ENCODE results near the gene ZNF750.

ZNF750 gene

DNA sequence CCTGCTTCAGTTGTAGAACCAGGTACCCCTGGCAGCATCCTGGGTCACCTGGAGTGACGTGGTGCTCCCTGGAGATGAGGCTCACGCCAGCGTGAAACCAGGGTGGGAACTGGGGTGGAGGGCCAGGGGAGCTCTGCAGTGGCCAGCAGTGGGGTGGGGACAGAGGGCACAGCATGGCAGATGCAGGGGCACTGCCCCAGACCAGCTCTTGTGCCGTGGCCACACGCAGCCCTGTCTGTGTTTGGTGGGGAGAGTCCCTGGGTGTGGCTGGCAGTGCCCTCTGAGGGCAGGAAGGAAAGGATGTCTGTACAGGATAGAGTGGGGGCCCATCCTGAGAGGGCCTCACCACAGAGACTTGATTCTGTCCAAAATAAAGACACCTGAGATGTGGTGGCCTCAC is 24.5 kb downstream of the ZNF750 start:
- in situ Hi-C loops (cut with HindIII; ENCODE audit: low sequenced_read_pairs) = no loop called here

DNA sequence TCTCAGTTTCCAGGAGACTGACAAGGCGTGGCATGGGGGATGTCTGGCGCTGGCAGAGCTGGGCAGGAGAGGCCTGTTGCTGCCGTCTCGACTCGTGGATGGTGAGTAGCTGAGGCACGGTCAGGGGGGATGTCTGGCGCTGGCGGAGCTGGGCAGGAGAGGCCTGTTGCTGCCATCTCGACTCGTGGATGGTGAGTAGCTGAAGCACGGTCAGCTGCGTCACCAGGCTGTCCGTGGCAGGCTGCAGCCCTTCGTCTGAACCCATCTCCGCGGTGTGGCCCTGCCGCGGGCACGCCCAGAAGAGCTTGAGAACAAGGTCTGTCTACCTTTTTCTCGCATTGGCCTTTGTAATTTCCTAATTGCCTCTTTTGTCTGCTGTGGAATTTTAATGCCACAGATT is 25.0 kb downstream of the ZNF750 start:
- in situ Hi-C loops (cut with HindIII; ENCODE audit: low sequenced_read_pairs) = no loop called here

DNA sequence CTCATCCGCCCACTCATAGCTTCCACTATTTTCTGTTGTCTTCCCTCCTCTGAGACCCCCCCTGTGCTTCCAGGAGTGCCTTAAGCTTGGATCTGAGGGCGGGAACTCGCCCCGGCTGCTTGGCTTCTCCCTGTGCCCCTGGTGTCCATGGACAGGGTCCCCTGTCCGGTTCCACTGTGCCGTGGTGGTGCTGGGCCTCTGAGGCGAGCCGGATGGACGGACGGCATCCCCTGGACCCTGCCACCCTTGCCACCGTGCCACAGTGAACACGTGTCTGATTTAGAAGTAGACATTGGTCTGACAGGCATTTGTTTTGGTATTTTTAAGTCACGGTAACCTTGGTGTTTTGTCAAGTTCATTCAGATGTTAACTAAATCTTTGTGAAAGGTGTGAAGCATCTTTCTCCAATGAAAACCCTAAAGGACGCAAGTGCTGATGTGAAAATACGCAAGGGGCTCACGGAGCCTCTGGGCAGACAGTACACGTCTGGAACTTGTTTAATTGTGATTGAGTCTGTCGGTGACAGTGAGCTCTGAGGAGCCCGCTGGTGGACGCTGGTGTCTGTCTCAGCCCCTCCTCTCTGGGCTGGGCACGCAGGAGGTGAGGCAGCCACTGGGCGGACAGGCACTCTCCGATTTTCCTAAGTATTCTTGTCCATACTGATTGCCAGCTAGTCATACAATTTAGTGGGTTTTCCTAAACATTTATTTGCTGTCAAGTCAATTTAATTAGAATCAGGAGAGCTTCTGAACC is 26.3 kb downstream of the ZNF750 start:
- in situ Hi-C loops (cut with HindIII; ENCODE audit: low sequenced_read_pairs) = no loop called here

DNA sequence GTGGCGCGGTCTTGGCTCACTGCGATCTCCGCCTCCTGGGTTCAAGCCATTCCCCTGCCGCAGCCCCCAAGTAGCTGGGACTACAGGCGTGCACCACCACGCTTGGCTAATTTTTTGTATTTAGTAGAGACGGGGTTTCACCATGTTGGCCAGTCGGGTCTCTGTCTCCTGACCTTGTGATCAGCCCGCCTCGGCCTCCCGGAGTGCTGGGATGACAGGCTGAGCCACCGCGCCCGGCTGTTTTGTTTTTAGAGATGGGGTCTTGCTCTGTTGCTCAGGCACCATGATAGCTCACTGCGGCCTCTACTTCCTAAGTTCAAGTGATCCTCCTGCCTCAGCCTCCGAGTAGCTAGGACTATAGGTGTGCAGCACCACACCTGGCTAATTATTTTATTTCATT is 27.2 kb downstream of the ZNF750 start:
- in situ Hi-C loops (cut with HindIII; ENCODE audit: low sequenced_read_pairs) = no loop called here

DNA sequence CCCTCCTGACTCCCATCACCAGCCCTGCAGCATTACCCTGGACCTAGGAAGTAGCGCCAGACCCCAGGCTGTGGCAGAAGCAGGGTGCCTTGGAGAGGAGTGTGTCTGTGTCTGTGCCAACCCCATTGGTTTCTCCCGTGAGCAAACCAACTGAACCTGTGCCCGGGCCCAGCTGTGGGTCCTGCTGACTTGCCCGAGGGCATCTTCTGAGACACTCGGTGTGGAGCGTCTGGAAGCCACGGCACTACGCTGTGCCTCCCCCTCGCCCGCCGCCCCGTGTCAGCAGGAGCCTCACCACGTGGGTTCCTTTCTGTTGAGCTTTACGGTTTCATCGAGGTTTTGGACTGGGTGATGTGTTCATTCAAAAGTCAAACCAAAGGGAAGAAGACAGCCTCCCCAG is 27.8 kb downstream of the ZNF750 start:
- in situ Hi-C loops (cut with HindIII; ENCODE audit: low sequenced_read_pairs) = no loop called here

DNA sequence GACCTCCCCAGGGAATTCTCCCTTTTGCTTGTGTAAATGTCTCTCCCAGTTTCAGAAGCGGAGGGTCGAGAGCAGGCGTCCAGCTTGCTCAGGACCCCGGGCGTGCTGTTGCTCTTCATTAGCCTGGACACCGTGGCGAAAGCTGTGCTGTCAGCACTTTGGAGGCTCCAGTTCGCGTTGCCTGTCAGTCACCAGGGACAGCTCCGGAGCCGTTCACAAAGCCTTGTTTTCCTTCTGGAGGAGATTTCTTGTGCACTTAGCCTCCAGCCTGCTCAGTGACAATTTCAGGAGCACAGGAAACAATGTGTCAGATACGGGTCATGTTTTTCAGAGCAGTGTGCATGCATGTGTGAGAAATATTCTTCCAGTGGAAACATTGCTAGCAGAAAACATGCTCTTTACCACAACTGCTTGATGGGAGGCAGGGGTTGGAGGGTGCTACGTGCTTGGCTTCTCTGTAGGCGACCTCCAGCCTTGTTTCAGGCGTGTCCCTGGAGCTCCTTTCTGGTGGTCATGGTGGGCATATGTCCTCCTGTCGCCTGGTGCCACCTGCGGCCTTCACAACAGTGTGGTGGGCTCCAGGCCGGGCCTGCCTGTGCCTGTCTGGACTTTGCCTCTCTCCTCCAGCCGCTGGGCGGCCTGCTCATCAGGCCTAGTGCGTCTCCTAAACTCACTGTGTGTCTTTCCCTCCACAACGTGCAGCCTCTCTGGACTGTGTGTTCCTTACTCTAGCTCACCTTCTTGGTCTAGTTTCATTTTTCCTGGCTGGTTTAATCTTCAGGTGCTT is 29.0 kb downstream of the ZNF750 start:
- in situ Hi-C loops (cut with HindIII; ENCODE audit: low sequenced_read_pairs) = no loop called here

DNA sequence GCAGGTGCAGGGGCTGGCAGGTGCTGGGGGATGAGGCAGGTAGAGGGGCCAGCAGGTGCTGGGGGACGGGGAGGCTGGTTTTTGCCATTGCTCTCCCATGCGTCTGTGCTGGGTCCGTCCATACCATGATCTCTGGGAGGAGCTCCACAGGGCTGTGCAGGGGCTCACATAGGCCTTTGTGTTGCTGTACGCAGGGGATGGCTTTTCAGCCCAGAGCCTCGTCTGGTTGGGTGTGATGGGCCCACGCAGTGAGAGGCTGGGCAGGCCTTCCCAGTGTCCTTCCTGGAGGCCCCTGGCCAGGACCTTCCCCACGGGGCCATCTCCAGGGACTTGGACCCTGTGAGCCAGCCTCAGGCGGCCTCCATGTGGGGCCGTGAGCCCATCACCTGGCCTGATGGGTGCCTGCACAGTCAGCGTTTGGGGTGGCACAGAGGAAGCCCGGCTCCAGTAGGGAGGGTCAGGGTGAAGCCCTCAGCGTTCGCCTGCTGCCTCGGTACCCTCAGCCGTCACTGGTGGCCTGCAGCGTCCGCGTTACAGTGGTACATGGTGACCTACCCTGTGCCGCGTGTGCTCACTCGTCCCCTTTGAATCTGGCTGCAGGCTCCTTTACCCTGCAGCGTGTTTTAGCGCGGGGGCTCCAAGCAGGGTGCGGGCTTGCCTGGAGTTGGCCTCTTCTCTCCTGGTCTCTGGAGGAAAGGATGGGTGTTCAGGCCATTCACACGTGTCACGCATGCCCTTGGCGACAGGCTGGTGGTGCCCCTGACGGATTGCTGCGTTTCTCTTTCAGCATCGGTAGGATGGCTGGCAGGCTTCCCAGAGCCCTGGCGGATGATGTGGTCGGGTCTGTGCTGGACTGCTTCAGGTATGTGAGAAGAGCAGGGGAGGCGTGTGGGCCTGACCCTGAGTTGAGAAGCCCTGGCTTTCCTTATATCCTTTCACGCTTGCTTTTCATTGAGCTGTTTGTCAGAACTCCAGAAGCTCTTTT is 30.6 kb downstream of the ZNF750 start:
- in situ Hi-C loops (cut with HindIII; ENCODE audit: low sequenced_read_pairs) = no loop called here

DNA sequence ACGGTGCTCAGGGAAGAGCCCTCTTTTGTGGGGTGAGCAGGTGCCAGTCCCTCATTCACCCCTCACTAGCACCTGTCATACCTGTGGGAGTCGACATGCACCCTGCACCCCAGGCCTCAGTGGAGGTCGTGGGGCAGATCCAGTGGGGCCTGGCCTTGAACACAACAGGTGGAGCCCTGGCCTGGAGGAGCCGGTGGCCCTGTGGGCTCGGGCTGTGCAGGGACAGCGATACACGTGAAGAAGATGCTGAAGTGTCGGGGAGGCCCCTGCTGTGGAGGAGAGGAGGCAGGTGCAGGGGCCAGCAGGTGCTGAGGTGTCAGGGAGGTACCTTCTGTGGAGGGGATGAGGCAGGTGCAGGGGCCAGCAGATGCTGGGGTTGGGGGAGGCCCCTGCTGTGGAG is 31.8 kb downstream of the ZNF750 start:
- in situ Hi-C loops (cut with HindIII; ENCODE audit: low sequenced_read_pairs) = no loop called here

DNA sequence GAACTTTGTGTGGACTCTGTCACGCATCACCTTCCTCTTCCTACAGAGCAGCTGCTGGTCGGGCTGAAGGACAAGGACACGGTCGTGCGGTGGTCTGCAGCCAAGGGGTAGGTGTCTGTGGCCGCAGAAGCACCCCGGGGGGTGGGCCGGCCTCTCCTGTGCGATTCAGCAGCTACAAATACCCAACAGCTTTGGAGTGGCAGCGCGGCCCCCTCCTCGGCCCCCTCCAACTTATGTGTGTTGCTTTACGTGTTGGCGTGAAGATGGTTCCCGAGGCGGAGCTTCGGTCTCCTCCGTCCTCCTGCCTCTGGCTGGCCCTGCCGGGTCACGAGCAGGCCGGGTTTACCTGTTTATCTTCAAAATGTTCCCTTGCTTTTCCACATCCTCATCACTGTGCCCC is 32.3 kb downstream of the ZNF750 start:
- in situ Hi-C loops (cut with HindIII; ENCODE audit: low sequenced_read_pairs) = no loop called here

DNA sequence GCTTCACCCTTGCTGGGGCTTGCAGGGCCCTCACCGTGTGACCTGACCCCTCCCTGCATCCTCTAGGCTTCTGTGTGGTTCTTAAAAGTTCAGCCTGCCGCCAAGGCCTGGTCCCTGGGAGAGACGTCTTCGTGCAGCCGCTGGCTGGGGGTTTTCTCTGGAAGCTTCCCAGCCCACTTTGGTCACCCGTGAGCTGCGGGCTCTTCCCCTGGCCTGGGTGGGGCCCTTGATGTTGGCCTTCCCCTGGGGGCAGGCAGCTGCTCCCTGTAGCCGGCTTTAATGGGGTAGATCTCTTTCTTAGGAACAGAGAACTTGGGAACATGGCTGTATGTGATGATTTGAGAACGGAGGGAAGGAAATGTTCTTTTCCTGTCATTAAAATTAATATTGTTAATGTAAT is 32.7 kb downstream of the ZNF750 start:
- in situ Hi-C loops (cut with HindIII; ENCODE audit: low sequenced_read_pairs) = no loop called here

DNA sequence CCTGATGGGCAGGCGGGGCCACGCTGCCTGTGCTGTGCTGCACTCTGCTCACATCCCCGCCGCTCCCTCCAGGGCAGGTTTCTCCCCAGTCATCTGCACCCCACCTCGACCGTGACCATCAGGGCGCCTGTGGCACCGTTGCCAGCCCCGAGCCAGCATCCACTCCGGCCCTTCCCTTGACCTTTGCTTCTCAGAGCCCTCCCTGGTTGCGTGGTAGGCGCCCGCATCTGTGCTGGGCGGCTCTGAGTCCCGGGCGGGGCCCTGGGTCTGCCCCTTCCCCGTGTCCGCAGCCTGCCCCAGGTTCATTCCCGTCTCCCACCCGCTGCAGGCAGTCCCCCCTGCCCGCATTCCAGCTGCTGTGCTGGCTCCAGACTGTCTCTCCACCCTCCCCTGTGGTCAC is 33.2 kb downstream of the ZNF750 start:
- in situ Hi-C loops (cut with HindIII; ENCODE audit: low sequenced_read_pairs) = no loop called here

DNA sequence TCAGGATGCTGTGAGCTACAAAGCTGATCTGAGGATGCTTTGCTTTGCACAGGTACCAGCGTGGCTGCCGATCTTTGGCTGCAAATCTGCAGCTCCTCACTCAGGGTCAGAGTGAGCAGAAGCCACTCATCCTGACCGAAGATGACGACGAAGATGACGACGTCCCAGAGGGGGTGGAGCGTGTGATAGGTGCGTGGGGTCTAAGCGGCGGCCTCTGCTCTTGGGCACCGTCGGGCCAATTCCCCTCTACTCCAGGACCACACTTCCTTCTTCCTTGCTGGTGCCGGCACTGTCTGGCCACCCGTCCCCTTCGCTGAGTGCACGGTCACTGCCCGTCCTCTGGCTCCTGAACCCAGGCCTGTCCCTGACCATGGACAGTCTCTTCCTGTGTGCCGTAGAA is 34.0 kb downstream of the ZNF750 start:
- in situ Hi-C loops (cut with HindIII; ENCODE audit: low sequenced_read_pairs) = no loop called here

DNA sequence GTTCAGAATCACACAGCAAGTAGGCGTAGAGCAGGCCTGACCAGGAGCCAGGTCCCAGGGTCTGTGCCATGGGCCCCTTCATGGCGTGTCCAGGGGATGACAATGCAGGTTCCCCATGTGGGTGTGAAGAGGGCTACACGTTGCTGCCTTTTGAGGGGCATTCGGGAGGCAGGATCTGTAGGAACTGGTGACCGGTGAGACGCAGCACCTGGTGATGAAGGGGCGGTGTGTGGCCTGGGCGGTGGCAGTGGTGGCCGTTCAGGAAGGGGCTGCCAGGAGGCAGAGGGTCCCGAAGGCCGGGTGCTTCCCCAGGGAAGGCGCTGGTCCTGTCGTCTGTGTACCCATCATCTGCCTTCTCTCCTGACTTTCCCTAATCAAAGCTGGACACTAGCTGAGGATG is 34.6 kb downstream of the ZNF750 start:
- in situ Hi-C loops (cut with HindIII; ENCODE audit: low sequenced_read_pairs) = no loop called here

DNA sequence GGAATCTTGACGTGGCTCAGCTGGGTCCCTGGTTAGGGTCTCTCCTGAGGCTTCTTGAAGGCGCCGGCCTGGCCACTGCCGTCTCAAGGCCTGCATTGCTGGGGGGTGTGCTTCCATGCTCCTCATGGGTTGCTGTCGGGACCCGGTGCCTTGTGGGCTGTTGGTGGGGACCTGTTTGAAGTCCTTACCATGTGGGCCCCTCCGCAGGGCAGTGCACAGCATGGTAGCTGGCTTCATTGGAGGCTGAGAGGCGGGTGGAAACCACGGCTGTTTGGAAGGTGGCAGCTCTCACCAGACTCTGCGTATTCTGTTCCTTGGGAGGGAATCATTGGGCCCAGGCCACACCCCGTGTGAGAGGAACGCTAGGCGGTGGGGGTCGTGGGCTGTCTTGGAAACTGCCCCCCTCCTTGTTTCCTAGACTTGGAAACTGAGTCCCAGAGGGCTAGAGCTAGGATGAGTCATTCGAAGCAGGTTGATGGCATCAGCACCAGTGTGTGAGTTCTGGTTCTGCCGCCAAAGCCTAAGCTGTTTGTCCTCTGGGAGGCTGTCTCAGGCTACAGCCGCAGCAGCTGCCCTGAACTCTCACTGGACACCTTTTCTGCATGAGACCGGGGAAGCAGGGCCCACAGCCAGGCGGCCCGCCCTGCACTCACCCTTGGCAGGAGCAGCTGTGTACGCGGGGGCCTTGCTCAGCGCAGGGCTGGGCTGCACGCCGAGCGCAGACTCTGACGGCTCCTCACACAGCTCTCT is 35.2 kb downstream of the ZNF750 start:
- in situ Hi-C loops (cut with HindIII; ENCODE audit: low sequenced_read_pairs) = no loop called here

DNA sequence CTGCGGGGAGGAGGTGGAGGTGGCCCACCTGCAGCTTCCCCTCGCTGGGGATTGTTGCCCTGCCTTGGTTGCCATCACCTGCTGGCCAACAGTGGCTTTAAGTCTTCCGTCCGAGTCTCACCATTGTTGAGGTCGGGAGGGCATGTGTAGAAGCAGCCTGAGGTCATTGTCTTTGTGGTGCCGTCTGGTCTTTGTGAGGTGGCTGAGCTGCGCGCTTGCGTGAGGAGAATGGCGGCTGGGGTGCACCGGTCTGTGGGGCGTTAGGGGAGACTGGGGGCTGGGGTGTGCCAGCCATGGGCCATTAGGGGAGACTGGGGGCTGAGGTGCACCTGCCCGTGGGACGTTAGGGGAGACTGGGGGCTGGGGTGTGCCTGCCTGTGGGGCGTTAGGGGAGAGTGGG is 36.2 kb downstream of the ZNF750 start:
- in situ Hi-C loops (cut with HindIII; ENCODE audit: low sequenced_read_pairs) = no loop called here

DNA sequence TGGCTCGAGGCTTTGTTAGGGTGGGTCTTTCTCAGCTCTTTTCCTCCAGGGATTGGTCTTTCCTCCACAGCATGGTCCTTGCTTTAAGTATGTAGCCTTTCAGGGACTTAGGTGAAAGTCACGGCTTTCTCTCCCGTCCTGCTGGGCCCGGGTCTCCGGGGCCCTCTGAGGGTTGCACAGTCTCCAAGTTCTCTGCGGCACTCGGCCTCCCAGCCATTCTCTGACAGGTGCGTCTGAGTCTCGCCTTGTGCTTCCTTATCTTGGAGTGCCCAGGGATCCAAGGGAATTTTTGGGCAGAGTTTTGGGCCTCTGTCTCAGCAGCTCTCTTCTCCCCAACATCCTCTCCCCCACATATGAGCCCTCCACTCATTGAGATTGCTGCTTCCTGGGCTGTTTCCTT is 36.6 kb downstream of the ZNF750 start:
- in situ Hi-C loops (cut with HindIII; ENCODE audit: low sequenced_read_pairs) = no loop called here

DNA sequence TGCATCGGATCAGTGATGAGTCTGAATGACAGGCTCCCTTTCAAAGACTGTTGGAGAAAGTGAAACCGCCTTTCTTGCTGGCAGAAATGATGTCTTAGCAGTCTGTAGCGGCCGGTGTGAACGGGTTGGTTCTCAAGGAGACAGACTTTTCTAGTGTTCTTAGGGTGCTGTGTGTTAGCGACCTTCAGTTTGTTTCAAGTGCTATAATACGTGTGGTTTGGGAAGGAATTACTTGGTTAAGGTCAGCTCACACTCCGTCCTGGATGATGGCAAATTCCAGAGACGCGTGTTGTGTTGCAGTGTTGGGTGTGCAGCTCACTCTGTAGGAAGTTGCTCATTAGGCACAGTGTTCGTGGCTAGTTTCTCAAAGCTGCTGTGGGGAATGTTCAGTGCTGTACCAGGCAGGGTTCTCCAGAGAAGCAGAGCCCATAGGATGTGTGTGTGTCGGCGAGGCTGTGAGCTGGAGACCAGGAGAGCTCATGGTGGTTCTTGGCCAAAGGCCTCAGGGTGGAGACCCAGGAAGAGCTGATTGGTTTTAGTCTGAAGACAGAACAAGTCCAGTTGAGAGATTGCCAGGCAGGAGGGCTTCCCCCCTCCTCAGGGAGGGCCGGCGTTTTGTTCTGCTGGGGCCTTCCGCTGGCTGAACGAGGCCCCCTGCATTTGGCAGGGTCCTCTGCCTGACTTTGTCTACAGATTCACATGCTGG is 37.6 kb downstream of the ZNF750 start:
- in situ Hi-C loops (cut with HindIII; ENCODE audit: low sequenced_read_pairs) = no loop called here

DNA sequence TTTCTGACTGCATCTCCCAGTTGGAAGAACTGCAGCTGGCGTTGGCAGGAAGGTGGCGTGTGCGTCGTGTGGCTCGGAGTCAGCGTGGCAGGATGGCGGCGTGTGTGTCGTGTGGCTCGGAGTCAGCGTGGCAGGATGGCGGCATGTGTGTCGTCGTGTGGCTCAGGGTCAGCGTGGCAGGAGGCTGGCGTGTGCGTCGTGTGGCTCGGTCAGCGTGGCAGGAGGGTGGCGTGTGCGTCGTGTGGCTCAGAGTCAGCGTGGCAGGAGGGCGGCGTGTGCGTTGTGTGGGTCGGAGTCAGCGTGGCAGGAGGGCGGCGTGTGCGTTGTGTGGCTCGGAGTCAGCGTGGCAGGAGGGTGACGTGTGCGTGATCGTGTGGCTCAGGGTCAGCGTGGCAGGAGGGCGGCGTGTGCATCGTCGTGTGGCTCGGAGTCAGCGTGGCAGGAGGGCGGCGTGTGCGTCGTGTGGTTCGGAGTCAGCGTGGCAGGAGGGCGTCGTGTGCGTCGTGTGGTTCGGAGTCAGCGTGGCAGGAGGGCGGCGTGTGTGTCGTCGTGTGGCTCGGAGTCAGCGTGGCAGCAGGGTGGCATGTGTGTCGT is 38.3 kb downstream of the ZNF750 start:
- in situ Hi-C loops (cut with HindIII; ENCODE audit: low sequenced_read_pairs) = no loop called here

DNA sequence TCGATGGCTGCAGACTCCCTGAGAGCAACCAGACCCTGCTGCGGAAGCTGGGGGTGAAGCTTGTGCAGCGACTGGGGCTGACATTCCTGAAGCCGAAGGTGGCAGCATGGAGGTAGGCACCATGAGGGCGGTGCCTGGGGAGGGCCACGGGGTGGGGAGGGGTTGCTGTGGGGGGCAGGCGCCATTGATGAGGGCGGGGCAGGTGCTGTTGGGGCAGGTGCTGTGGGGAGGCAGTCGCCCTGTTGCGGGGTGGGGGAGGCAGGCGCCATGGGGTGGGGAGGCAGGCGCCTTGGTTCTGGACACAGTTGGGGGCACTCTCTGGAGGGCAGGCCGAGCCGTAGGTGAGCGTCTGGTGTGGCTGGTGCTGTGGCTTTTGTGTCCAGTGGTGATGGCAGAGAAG is 38.9 kb downstream of the ZNF750 start:
- in situ Hi-C loops (cut with HindIII; ENCODE audit: low sequenced_read_pairs) = no loop called here

DNA sequence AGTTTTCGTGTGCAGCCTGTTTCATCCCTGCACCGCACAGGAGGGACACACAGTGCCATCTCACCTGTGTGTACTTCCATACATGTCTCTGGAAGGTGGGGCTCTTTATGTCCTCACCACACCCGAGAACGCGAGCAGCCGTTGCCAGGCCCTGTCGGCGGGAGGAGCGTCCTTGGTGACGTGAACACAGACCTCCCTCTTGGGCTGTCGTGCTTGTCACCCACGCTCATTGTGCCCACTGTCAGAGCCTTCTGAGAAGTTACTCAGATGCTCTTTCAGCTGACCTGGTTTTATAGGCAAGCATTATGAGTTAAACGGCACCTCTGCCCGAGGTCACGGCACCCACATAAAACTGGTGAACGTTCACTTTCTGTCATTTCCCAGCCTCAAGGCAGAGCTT is 40.2 kb downstream of the ZNF750 start:
- in situ Hi-C loops (cut with HindIII; ENCODE audit: low sequenced_read_pairs) = no loop called here

Data from endothelial cell of hepatic sinusoid (primary cell).